HG02588 (cell line): Measurements from ENCODE around the gene PSMC3IP.
"Not testable (repeated sequence)": the region's sequence is repeated elsewhere in the genome, so short reads cannot be mapped to it uniquely, and the experiment has no call there.

Experiments
- ATAC-seq: cut with Tn5 transposase; IDR thresholded peaks from one replicate; pipeline ENCODE4 v1.9.1; 2021; ENCODE audit warnings: mild to moderate bottlenecking, moderate library complexity; ENCODE audit not compliant: unreplicated experiment

The PSMC3IP gene

GRCh38 chr17:42577532-42578281, at the start of gene PSMC3IP:
PSMC3IP (minus strand) TSS chr17:42577729; CDS start chr17:42577686, 43 bp downstream.
- peak; percentile 75 for ATAC-seq

- no peak for ATAC-seq
These were observed 46.4 kb upstream of the PSMC3IP start for GRCh38 chr17:42623732-42624596.

GRCh38 chr17:42623271-42623670, 45.7 kb upstream of the PSMC3IP start:
- ATAC-seq, result no peak

GRCh38 chr17:42621987-42622386, 44.5 kb upstream of the PSMC3IP start:
- not testable (repeated sequence) for ATAC-seq

- ATAC-seq, result peak; percentile 79
These were observed 41.1 kb upstream of the PSMC3IP start for GRCh38 chr17:42618442-42619150.

- ATAC-seq, result peak; percentile 23
These were observed 40.5 kb upstream of the PSMC3IP start for GRCh38 chr17:42617956-42618431.

GRCh38 chr17:42613699-42614295, 36.3 kb upstream of the PSMC3IP start:
- no peak for ATAC-seq

GRCh38 chr17:42612013-42612412, 34.5 kb upstream of the PSMC3IP start:
- ATAC-seq, result no peak

- ATAC-seq, result peak; percentile 4
These were observed 32.6 kb upstream of the PSMC3IP start for GRCh38 chr17:42609814-42610801.

- ATAC-seq, result peak; percentile 81
These were observed 31.8 kb upstream of the PSMC3IP start, which contains the start of the genes RETREG3 and TUBG1 for GRCh38 chr17:42609182-42609813. RETREG3 (minus strand) TSS chr17:42609374; CDS start chr17:42609324, 50 bp downstream. TUBG1 (plus strand) TSS chr17:42609683; CDS start chr17:42609738, 55 bp downstream.

GRCh38 chr17:42608305-42609181, 31.0 kb upstream of the PSMC3IP start:
- ATAC-seq, result peak; percentile 15

GRCh38 chr17:42607769-42608168, 30.2 kb upstream of the PSMC3IP start:
- ATAC-seq, result no peak

GRCh38 chr17:42603318-42603717, 25.8 kb upstream of the PSMC3IP start:
- ATAC-seq, result no peak

GRCh38 chr17:42598905-42599304, 21.4 kb upstream of the PSMC3IP start:
- no peak for ATAC-seq

- no peak for ATAC-seq
These were observed 18.9 kb upstream of the PSMC3IP start for GRCh38 chr17:42596386-42596785.

- no peak for ATAC-seq
These were observed 13.9 kb upstream of the PSMC3IP start for GRCh38 chr17:42591411-42591810.

- ATAC-seq, result no peak
These were observed 13.4 kb upstream of the PSMC3IP start for GRCh38 chr17:42590886-42591285.
